GM21381 (cell line): Measurements from ENCODE around the gene NOLC1.

Source experiments
- ATAC-seq: cut with Tn5 transposase; IDR thresholded peaks from one replicate; pipeline ENCODE4 v1.9.1; 2021; ENCODE audit warnings: mild to moderate bottlenecking, moderate library complexity; ENCODE audit not compliant: unreplicated experiment

NOLC1 gene

DNA sequence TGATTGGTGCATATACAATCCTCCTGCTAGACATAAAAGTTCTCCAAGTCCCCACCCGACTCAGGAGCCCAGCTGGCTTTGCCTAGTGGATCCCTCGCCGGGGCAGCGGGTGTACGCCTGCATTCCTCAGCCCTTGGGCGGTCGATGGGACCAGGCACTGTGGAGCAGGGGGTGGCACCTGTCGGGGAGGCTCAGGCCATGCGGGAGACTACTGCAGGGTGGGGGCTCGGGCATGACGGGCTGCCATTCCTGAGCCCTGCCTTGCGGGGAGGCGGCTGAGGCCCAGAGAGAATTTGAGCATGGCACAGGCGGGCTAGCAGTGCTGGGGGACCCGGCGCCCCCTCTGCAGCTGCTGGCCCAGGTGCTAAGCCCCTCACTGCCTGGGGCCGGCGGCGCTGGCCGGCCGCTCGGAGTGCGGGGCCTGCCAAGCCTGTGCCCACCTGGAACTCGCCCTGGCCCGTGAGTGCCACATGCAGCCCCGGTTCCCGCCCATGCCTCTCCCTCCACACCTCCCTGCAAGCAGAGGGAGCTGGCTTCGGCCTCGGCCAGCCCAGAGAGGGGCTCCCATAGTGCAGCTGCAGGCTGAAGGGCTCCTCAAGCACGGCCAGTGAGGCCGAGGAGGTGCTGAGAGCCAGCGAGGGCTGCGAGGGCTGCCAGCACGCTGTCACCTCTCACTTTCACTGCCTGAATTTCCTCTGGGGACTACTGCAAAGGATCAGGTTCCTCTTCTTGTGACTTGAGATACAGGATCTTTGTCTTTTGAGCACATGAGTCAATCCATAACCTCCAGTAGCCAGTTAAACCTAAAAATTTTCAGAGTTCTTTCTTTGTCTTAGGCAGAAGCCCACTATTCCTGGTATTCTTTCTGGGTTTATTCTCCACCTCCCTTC lies 48.8 kb downstream of the NOLC1 start:
- no peak for ATAC-seq

DNA sequence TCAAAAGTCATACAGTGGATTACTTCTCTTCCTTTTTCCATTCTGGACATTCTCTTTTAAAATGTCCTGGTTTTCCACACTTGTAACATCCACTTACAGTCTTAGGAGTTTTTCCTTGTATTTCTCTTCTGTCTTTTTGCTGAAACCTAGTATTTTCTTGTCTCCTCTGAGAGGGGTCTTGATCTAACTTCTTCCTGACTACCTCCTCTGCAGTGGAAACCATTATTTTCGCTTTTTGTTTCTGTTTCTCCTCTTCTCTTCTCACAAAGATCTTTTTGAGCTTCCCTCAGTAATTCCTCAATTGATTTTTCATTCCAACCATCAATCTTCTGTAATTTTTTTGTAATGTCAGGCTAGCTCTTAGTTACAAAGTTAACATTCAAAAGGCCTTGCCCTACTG lies 50.2 kb downstream of the NOLC1 start:
- ATAC-seq = no peak

DNA sequence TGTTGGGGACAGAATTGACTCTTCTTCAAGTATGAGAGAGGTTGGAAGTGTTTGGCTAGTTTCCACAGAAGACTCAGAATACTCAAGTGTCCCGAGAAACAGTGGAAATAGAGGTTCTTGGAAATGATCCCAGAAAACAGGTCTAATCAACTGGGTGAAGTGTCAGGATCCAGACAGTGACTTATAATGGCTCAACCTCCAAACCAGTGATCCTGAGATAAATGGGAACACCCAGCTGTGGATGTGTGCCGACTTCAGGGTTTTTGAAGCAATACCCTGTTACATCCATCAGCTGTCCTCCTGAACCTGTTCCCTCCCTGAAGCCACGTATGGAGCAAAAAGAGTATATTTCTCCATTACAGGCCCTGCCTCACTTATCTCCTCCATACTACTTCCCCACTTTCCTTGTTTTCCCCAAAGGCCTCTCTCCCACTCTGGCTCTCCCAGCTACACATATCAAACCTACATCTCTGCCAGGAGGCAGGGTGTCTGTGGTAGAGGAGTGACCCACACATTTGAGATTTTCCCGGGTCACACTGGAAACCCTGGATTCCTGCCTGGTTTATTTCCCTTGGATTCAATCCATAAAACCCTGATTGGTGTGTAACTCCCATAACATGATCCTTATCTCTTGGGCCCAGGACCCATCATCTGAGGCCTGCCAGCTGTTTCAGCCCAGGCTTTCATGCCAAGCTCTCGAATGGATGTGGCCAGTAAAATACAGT lies 56.3 kb downstream of the NOLC1 start:
- no peak for ATAC-seq

DNA sequence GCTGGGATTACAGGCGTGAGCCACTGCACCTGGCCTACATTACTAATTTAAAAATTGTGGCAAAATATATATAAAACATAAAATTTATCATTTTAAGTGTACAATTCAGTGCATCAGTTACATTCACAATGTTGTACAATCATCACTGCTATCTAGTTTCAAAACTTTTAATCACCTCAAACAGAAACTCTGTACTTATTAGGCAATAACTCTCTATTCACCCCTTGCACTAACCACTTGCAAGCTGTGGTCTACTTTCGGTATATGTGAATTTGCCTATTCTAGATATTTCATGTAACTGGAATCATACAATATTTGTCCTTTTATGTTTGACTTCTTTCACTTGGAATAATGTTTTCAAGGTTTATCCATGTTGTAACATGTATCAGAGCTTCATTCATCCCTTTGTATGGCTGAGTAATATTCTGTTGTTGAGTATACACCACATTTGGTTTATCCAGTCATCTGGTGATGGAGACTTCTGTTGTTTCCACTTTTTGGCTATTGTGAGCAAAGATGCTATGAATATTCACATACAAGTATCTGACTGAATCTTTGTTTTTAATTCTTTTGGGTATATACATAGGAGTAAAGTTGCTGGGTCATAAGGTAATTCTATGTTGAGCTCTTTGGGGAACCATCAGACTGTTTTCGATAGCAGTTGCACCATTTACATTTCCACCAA lies 59.6 kb downstream of the NOLC1 start:
- ATAC-seq = no peak
